CD4-positive, alpha-beta T cell treated with Interleukin-15 for 1 hour (primary cell): ENCODE results near the gene DGUOK.

Experiments
- DNase-seq: peaks from one replicate; pipeline ENCODE4 v3.0.0-alpha.2; 2020

Gene DGUOK

GRCh38 chr2:73952499-73953446 lies 26.1 kb downstream of the DGUOK start:
- peak; percentile 46 for DNase-seq

GRCh38 chr2:73956218-73956865 lies 29.7 kb downstream of the DGUOK start:
- DNase-seq = no peak

DNA sequence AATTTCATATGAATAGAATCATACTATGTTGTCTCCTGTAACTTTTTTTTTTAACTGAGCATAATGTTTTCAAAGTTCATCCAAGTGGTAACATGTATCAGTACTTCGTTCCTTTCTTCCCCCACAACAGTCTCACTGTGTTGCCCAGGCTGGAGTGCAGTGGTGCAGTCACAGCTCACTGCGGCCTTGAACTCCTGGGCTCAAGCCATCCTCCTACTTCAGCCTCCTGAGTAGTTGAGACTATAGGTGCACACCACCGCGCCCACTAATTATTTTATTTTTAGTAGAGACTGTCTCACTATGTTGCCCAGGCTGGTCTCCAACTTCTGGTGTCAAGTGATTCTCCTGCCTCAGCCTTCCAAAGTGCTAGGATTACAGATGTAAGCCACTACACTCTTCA lies 34.6 kb downstream of the DGUOK start:
- DNase-seq = no peak

GRCh38 chr2:73961823-73962615 lies 35.3 kb downstream of the DGUOK start:
- no peak for DNase-seq

DNA sequence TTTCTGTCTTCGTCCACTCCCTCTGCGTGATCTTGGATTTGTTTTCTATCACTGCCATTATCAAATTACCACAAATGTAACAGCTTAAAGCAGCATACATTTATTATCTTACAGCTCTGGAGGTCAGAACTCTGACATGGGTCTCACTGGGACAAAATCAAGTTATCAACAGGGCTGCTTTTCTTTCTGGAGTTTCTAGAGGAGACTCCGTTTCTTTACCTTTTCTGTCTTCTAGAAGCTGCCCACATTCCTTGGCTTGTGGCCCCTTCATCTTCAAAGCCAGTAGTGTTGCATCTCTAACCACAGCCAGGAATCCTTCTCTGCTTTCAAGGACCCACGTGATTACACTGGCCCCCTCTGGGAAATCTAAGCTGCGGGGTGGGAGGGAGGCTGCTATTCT lies 36.1 kb downstream of the DGUOK start:
- no peak for DNase-seq

GRCh38 chr2:73963385-73964120 lies 36.9 kb downstream of the DGUOK start:
- no peak for DNase-seq

- no peak for DNase-seq
These were observed 37.5 kb downstream of the DGUOK start for GRCh38 chr2:73964223-73964622.

DNA sequence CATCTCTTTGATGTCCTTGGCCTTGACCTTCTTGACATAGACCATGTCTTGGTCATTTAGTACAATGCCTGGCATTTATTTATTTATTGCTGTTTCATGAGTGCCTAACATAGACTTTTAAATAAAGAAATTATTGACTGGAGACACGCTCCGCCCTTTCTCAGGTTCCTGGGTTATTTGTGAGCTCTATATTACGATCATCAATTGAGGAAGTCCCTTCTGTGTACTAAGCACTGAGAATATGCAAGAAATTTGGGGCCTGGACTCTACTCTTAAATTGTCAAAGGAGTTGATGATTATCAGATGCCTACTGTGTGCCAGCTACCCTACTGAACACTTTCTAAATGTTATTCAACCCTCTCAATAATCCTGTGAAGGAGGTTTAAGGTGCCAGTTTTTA lies 38.4 kb downstream of the DGUOK start:
- no peak for DNase-seq

DNA sequence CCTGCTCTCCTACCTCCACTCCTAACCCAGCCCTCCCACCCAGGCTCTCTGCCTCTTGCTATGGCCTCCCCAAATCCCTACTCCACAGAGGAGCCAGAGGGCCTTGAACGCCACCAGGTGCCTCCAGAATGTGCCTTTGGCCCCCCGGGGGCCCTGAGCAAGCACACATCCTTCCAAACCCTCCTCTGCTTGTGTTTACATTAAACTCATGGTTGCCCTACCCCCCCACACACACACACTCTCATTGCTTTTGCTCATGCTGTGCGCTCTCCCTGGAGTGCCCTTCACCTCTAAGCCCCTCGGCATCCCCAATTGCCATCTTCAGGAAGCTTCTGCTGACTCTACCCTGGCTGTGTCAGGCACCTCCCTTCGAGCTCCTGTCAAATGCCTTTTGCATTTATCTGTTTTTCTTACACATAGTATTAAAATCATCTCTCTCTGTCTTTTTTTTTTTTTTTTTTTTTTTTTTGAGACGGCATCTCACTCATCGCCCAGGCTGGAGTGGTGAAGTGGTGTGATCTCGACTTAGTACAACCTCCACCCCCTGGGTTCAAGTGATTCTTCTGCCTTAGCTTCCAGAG lies 41.8 kb downstream of the DGUOK start:
- DNase-seq = no peak

DNA sequence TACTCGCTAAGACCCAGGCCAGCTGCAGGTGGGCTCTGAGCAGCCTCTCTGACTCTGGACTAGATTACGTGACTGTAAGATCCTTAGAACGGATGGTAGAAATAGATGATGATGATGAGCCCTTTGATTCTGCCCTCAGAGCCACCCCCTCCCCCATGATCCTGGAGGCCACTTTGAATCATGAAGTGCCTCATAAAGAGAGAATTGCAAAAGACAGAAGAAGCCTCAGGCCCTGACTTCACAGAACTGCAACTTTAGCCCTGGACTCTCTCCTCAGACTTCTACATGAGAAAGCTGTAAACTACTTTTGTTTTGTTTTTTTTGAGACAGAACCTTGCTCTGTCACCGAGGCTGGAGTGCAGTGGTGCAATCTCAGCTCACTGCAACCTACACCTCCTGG lies 42.7 kb downstream of the DGUOK start:
- DNase-seq = no peak

- no peak for DNase-seq
These were observed 43.6 kb downstream of the DGUOK start for GRCh38 chr2:73970141-73970803.

GRCh38 chr2:73970850-73971471 lies 44.3 kb downstream of the DGUOK start:
- peak; percentile 68 for DNase-seq

- DNase-seq = no peak
These were observed 45.0 kb downstream of the DGUOK start for GRCh38 chr2:73971722-73972121.

DNA sequence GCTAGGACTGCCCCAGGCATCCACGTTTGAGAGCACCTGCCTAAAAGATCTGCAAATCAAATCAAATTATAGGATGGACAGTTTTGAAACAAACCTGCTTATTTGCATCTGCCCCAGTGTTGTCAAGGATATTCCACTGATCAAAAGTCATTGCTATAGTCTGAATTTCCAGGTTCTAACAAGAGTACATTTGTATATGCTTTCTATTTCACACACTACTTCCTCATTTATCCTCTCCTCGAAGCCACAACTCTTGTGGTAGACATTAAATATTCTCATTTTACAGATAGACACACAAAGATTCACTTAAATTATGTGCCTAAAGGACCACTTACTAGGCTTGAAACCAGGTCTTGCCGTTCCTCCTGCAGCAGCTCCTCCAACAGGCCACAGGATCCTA lies 46.2 kb downstream of the DGUOK start:
- no peak for DNase-seq

GRCh38 chr2:73975731-73976130 lies 49.1 kb downstream of the DGUOK start:
- no peak for DNase-seq

DNA sequence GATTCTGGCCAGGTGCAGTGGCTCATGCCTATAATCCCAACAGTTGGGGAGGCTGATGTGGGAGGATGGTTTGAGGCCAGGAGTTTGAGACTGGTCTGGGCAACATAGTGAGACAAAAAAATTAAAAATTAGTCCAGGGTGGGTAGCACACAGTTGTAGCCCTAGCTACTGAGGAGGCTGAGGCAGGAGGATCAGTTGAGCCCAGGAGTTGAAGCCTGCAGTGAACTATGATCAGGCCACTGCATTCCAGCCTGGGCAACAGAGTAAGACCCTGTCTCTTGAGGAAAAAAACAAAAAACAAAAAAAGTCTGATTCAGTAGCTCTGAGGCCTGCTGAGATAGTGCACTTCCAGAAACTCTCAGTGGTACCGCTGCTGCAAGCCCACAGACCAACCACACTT lies 50.1 kb downstream of the DGUOK start:
- no peak for DNase-seq

GRCh38 chr2:73977466-73977865 lies 50.8 kb downstream of the DGUOK start:
- no peak for DNase-seq

DNA sequence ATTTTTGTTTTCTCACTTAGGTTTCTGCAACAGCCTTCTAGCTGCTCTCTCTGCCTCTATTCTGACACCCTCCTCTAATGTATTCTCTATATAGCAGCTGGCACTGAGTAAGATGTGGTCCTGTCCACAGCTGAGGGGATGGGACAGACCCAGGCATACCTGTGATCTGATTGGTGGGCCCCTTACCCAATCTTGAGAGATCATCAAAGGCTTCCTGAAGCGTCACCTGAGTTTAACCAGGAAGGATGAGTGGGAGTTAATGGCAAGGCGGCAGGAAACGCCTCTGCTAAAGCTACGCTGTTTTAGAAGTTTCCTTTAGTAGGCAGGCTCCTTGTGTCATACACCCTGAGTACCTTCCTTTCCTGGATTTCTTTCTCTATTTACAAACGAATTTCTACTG lies 52.3 kb downstream of the DGUOK start:
- DNase-seq = peak; percentile 82

DNA sequence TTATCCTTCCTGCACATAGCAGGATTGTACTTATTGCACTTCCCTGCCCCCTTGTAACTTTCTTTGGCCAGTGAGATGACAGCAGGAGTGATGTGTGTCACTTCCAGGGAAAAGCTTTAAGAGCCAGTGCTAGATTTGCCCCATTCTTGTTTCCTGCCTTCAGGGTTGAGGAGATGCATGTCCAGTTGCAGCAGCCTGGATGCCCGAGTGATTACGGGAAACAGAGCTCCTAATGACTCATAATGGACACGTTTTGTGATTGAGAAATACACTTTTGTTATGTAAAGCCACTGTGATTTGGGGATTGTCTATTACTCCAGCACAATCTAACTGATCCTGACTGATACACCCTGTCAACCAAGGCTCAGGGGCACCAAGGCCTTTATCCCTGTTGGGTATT lies 53.0 kb downstream of the DGUOK start:
- no peak for DNase-seq

- DNase-seq = no peak
These were observed 53.9 kb downstream of the DGUOK start for GRCh38 chr2:73980566-73980965.
